ENCODE measurements around the gene STK10. TPM values are rescaled to one million over a fixed set of nuclear protein-coding genes. Genes with fewer than 3 reads are reported as not detected.
A peak's percentile ranks its signal among the peaks of the same experiment; 100 is the strongest.

Gene STK10
- total and polyA plus RNA-seq, 2 of the 8 experiments (the other 6 are each of a cell fraction or from before 2014, with no cell fraction given) = 10.5 to 21.4 TPM

GRCh38 chr5:172098883-172099282 is 89.1 kb downstream of the STK10 start:
- Histone ChIP-seq H2BK120ac (replicated peaks; ENCODE audit: low read depth, low read length) (no peak overlapping the region), H3K4me2 (ENCODE audit: insufficient read depth in 1 of 2, low read depth in 2 of 2, low read length in 2 of 2) (no peak overlapping the region), H2BK12ac (ENCODE audit: low read depth, low read length) (no peak overlapping the region), H2BK15ac (ENCODE audit: low read length) (no peak overlapping the region), H3K56ac (replicated peaks; ENCODE audit: insufficient read length, low read depth, low read length) (peak overlapping the region; percentile 83), H3K23ac (ENCODE audit: insufficient read length) (no peak overlapping the region), H3K9ac (replicated peaks in 1 of 4; ENCODE audit: extremely low read depth in 1 of 4, low read depth in 3 of 4, low read length in 3 of 4) (no peak overlapping the region), H3K4me1 (replicated peaks in 1 of 4; ENCODE audit: control insufficient read depth in 3 of 4, insufficient read depth in 4 of 4, low read length in 3 of 4) (peaks cover 0 to 21% (median 14%) of the 10 kb centered on the region in 4 experiments; a peak in 6 of 7 replicates), H3K4me3 (ENCODE audit: extremely low read depth in 1 of 4, insufficient read depth in 2 of 4, low read depth in 3 of 4, low read length in 4 of 4) (no peak overlapping the region), H3K14ac (ENCODE audit: insufficient read length) (no peak overlapping the region), H2AFZ (ENCODE audit: low read length) (no peak overlapping the region), H3K23me2 (ENCODE audit: low read depth, low read length) (peaks cover 6% of the 10 kb centered on the region; the same call in 1 of the 2 replicates), H3K27me3 (replicated peaks in 1 of 4; ENCODE audit: control insufficient read depth in 3 of 4, extremely low read depth in 1 of 4, insufficient read depth in 3 of 4, low read length in 3 of 4) (no peaks in the 10 kb centered on the region), H3K79me1 (ENCODE audit: low read depth, low read length) (no peaks in the 10 kb centered on the region), H3K18ac (ENCODE audit: extremely low read depth, low read length) (no peak overlapping the region), H2BK20ac (ENCODE audit: low read length) (no peak overlapping the region), H3K4ac (replicated peaks; ENCODE audit: insufficient read length, low read depth, low read length) (no peak overlapping the region), H2BK5ac (ENCODE audit: low read depth, low read length) (no peak overlapping the region), H2AK5ac (ENCODE audit: low read depth, low read length) (no peak overlapping the region), H3K27ac (ENCODE audit: low read depth, low read length) (no peak overlapping the region), H4K5ac (ENCODE audit: insufficient read length, low read depth, low read length) (no peak overlapping the region), H4K20me1 (replicated peaks in 1 of 2; ENCODE audit: control insufficient read depth in 1 of 2, insufficient read depth in 2 of 2, low read length in 2 of 2) (peaks cover 0 to 6% of the 10 kb centered on the region in 2 experiments), H3K9me3 (ENCODE audit: insufficient read depth in 2 of 2, low read depth in 1 of 2, low read length in 1 of 2) (no peaks in the 10 kb centered on the region), H4K91ac (replicated peaks; ENCODE audit: insufficient read length, low read length) (no peak overlapping the region), H3K79me2 (ENCODE audit: control insufficient read depth in 1 of 2, insufficient read depth in 2 of 2, low read length in 2 of 2) (no peaks in the 10 kb centered on the region), H3K36me3 (ENCODE audit: control insufficient read depth in 2 of 4, insufficient read depth in 4 of 4, low read length in 3 of 4) (no peaks in the 10 kb centered on the region; a peak in 1 of 8 replicates), H4K8ac (ENCODE audit: extremely low read depth, insufficient read depth, low read length) (no peak overlapping the region)
- DNase-seq (ENCODE audit: low read depth in 1 of 2, low spot score in 2 of 2) (no peak), FAIRE-seq (no peak)
- no peak for TF ChIP-seq POLR2A (IDR thresholded peaks at IDR 0.05; ENCODE audit: control extremely low read depth in 1 of 2, low read depth in 2 of 2, low read length in 2 of 2)
- no peak for TF ChIP-seq CHD2 (IDR thresholded peaks at IDR 0.05; ENCODE audit: low read length)
- TF ChIP-seq CBX8 (IDR thresholded peaks at IDR 0.05; ENCODE audit: borderline replicate concordance, low read depth, low read length) = no peak
- ChIA-PET CTCF (ENCODE audit: partially characterized antibody) (no interaction called here), POLR2A (ENCODE audit: partially characterized antibody) (no interaction called here)
- 93% methylated on average over 4 of the region's 4 CpGs; no CpG with 5 or more reads in 1 of the 2 experiments for WGBS, 2 experiments (ENCODE audit: extremely low coverage in 1 of 2, insufficient coverage in 1 of 2, insufficient read length in 1 of 2, insufficient replicate concordance in 2 of 2, low coverage in 1 of 2, low lambda C conversion rate in 2 of 2, missing lambda C conversion rate in 1 of 2)

Measured in H1 (cell line).